Measurements from ENCODE around the gene CYSLTR2.
"Not testable (repeated sequence)": the region's sequence is repeated elsewhere in the genome, so short reads cannot be mapped to it uniquely, and the experiment has no call there.

The CYSLTR2 gene

DNA sequence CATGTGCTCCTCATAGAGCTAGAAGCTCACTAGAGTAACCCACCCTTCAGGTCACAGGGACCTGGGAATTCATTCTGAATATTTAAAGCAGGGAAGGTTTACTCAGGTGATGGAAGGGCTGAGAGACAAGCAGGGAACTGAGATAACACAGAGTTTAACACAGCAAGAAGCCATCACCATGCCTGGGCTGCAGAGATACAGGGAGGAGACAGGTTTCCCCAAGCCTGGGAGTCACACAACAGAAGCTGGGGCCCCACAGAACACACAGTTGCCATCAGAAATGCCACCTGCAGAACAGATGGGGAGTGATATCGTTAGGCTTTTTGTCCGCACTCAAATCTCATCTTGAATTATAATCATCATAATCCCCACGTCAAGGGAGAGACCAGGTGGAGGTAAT is 7.9 kb upstream of the CYSLTR2 start:
- DNase-seq: no peak

DNA sequence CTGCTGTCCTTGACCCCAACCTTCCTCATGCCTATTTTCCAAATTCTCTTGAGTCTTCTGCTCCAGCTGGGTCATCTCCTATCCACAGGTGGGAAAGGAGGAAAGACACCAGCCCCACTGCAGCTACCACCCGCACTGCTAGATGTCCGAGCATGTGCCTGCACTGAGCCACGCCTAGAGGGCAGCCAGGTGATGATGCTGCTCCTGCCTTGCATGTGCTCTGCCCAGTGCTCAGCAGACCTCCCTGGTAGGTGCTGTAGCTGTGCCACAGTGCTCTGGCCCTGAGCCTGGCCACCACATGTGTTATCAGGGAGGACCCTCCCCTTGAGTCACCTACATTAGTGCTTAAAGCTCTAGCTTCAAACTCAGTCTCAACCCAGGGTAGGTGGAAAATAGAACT is 6.9 kb upstream of the CYSLTR2 start:
- DNase-seq: no peak

DNA sequence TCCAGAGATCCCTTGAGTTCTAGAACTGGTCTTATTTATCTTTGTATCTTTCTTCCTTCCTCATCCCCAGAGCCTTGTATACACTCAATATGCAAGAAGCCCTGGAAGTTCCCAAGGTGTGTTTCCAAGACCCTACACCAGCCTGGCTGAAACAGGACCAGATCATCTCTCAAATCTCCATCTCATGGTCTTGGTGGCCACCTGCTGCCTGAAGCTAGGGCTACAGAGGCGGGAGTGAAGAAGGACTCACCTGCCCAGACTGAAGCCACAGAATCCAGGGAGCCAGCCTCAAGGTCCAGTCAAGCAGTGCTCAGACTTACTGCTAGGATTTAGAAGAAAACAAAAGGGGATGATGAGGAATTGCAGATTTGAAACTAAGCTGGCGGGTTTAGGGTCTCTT is 6.1 kb upstream of the CYSLTR2 start:
- DNase-seq: no peak

DNA sequence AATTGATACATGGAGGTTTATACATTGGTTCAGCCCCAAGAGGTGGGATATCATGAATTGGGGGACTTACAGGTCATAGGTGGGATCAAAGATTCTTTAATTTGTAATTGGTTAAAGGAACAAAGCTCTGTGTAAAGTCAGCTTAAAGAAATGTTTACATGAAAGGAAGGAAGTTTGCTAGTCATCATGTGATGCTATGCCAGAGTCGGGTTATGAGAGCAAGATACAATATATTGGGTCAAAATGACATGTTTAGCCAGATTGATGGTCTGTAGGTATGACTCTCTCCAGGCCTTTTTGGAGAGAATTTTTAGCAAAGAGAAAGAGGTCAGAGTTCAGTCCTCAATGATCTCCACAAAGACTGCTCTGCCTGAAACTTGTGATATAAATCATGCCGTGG is 5.3 kb upstream of the CYSLTR2 start:
- DNase-seq: no peak

DNA sequence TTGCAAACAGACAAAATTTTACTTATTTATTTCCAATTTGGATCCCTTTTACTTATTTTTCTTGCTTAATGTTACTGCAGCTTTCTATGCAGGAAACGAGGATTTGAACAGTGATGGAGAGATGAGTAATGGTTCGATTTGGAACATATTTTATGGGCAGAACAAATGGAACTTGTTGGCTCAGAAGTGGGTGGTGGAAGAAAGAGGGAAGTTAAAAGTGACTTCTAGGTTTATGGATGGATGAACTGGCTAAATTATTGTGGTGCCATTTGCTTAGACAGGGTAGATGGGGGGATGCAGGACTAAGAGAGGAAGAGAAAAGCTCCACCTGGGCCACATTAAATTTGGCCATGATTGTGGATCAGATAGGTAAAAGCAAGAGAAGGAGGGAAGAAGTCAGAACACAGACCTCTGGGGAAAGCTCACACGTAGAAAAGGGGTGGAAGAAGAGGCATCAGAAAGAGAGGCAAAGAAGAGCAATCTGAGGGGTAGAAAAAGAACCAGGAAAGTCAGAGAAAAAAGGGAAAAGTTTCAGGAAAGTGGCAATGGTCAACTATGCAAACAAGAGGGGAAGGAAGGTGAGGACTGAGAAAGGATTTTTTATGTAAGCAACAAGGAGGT is 768 bp upstream of the CYSLTR2 start:
- no peak for DNase-seq

DNA sequence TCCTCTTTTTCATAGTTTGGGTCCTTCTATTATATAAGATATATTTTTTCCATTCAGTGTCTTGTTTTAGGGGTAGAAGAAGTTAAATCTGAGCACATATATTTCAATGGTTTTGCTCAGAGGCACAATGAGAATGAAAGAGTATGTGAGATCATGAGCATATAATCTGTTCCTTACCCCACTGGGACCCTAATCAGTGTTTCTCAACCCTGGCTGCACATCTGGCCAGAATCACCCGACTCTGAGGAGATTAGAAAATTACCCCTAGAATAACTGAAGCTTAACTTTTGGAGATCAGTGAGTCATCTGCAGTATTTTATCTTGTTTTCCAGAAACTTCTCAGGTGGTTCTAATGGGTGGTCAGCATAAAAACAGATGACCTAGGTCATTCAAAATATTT is 782 bp downstream of the CYSLTR2 start:
- DNase-seq: no peak

DNA sequence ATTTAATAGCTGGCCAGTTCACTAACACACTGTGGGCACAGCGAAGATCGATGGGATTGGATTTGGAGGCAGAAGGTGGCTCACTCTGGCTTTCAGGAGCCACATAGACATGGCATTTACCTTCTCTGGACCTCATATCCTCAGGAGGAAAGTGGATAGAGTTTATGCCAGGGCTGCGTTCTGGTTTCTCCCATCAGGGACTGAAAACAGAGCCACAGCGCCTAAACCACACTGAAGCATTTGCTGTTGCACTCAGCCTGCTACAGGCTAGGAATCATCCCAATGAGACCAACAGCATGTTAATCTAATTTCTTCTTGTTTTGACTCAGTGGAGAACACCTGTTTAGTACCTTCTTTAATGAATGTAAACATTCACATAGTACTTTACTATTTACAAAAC is 1.6 kb downstream of the CYSLTR2 start:
- DNase-seq: no peak

DNA sequence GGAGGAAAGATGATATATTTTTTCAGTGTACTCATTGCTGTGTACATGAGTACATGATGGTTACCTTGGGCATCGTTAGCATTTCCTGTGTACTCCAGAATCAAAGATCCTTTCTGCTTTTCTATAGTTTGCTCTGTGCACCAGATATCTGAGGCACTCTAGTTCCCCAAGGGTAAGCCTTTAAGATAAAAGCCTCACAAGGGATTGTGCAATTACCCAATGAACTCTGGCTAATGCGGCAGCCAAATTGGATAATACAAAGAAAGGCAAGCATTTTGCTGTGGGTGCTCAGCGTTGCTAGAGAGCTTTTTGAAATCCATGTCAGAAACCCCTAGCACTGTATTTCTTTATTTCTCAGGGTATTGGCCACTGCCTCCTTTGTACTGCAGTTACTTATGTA is 2.9 kb downstream of the CYSLTR2 start:
- no peak for DNase-seq

DNA sequence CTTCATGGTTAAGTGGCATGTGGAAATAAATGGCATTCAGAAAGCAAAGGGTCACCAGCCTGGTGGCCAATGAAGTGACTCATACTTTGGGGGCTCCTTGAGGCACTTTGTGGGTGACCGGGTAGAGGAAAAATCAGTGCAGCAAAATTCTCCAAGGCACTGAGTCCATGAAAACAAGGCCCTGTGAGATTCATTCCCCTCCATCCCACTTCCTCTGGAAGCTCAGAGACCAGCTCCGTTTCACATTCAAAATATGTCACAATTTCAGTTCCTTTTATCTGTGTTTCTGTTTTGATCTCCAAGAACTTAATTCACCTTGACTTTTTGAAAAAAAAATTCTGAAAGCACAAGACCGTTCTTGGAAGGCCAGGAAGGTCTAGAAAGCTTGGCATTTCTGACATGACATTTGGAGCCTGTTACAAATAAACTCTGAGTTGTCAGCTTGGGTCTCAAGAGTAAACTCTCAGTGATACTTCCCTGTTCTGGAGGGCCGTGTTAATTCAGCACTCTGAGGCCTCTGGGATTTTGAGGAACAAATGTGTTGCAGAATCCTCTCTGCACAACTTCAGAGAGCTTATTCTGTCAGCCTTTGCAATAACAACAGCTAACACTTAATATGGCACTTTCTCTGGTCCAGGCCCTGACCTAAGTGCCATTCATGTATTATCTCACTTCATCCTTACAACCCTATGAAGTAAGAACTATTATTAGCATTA is 6.8 kb downstream of the CYSLTR2 start:
- DNase-seq: no peak

DNA sequence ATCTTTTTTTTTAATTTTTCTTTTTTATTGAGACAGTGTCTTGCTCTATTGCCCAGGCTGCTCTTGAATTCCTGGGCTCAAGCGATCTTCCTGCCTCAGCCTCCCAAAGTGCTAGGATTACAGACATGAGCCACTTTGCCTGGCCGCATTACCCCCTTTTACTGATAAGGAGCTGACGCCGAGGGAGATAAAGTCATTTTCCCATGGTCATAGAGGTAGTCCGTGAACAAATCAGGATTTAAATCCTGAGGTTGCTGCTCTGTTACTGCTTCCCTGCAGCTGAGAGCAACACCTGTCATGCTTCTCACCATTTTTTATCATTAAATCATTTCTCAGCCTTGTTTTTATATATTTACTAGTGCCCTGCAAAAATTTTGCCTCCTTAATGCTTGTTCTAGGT is 7.4 kb downstream of the CYSLTR2 start:
- no peak for DNase-seq

DNA sequence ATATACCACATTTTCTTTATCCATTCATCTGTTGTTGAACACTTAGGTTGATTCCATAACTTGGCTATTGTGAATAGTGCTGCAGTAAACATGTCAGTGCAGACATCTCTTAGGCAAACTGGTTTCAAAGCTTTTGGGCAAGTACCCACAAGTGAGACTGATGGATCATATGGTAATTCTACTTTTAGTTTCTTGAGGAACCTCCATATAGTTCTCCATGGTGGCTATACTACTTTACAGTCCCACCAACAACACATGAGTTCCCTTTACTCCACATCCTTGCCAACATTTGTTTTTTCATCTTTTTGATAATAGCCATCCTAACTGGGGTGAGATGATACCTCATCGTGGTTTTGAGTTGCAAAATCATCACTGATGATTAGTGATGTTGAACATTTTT is 8.5 kb downstream of the CYSLTR2 start:
- DNase-seq: no peak

DNA sequence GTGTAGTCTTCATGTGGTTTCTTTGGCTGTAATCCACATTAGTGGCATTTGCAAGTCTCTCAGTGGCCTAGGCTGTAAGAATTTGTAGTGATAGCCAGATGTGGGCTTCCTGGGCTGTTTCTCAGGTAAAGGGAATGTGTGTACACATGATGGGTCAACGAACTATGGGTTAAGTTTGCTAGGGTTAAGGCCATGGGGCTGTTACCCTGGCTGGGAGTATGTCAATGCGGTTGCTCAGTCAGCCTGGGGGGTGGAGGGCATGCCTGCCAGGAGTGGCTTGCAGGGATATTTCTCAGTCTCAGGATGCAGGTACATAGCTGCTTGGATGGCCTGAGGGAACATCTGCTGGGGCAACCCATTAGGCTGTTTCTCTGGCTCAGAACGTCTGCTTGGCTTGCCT is 13.4 kb downstream of the CYSLTR2 start:
- no peak for DNase-seq

DNA sequence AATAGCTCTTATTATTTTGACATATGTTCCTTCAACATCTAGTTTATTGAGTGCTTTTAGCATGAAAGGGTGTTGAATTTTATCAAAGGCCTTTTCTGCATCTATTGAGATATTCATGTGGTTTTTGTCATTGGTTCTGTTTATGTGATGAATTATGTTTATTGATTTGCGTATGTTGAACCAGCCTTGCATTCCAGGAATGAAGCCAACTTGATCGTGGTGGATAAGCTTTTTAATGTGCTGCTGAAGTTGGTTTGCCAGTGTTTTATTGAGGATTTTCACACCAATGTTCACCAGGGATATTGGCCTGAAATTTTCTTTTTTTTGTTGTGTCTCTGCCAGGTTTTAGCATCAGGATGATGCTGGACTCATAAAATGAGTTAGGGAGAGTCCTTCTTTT is 17.7 kb downstream of the CYSLTR2 start:
- not testable (repeated sequence) for DNase-seq

DNA sequence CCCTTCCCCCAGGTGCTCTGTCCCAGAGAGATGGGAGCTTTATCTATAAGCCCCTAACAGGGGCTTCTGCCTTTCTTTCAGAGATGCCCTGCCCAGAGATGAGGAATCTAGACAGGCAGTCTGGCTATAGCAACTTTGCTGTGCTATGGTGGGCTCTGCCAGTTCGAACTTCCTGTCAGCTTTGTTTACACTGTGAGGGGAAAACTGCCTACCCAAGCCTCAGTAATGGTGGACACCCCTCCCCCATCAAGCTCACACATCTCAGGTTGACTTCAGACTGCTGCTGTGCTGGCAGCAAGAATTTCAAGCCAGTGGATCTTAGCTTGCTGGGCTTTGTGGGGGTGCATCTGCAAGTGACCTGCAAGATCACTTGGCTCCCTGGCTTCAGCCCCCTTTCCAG is 21.5 kb downstream of the CYSLTR2 start:
- no peak for DNase-seq

DNA sequence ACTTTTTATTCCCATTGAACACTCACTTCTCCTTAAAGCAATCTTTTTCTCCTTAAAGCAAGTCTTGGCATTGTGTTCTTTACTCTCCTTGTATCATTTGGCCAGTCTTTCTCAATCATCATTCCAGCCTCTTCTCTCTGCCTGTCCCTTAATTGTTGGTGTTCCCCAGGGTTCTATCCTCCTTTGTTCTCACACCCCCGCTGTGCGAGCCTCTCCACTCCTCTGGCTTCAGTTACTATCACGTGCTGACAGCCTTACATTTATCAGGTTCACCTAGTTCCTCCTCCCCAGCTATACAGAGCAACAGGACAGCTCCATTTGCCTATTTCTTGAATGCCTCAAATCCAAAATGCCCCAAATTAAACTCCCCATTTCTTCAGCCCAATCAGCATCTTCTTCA is 24.6 kb downstream of the CYSLTR2 start:
- DNase-seq: no peak

DNA sequence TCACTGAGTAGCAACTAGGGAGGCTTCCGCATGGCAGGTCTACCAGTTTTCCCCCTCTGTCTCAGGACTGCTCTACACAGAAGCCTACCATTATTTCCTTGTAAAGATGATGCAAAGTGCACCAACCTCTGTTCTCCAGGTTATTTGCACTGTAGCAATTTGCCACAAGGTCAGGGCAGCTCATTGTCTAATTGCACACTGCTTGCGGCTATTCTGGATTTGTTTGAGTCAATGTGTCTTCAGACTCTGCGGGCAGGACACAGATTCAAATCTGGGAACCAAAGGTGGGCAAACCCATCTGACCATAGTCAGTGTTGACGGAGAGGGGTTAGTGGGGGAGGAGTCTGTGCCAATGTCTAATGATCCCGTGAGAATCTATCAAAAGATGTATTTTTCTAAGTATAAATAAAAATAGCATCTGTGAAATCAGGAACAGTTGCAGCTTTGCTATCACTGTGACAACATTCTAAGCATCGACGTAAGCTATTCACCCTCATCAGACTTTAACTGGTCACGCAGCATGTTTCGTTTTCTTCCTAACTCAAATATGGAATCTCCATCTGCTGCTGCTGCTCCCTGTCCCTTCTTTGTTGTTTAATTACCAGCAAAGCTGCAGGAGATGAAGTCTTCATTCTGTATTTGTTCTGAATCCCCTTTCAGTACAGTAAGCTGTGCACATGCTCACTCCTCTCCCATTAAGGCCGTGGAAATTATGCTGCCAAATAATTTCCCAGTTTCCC is 26.4 kb downstream of the CYSLTR2 start:
- DNase-seq: no peak

DNA sequence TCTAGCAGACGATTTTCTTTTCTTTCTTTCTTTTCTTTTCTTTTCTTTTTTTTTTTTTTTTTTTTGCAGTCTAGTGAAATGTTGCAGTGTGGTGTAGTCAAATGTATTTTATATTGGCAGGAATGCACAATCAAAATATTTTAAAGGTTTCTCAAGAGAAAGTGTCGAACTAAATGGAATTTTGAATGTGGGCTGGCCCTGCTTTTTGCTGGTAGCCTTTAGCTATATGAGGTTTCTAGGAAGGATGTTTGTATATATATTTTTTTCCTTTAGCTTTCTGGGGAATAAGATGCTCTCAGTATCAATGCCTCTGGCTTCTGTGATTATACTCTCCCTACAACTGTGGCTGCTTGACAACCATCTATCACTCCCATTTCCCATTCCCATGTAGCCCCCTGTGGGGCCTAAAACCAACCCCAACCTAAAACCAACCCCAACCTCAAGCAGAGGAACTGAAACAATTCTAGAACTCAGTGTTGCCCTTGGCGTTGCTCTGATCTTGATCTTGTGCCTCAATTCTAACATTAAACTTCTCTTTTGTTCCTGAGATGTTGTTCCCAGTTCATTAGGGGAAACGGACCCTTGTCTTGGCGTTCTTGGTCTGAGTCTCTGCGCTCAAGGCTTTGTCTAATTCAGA is 27.1 kb downstream of the CYSLTR2 start:
- no peak for DNase-seq

DNA sequence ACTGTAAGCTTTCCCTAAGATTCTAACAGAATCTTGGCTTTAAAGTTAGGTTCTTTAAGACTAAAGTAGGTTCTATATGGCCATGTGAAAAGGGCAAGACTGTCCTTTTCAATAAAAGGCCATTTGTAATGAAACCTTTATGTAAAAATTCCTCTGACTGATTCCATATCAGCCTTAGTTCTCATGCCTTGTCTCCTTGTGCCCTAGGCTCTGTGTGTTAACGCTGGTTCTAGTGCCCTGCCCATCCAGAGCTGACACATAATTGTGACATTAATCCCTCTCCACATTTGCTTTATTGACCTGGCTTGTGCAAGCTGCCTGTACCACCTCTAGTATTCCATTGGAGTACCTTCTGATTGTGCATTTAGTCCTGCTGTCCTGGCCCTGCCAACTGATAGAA is 28.2 kb downstream of the CYSLTR2 start:
- no peak for DNase-seq

DNA sequence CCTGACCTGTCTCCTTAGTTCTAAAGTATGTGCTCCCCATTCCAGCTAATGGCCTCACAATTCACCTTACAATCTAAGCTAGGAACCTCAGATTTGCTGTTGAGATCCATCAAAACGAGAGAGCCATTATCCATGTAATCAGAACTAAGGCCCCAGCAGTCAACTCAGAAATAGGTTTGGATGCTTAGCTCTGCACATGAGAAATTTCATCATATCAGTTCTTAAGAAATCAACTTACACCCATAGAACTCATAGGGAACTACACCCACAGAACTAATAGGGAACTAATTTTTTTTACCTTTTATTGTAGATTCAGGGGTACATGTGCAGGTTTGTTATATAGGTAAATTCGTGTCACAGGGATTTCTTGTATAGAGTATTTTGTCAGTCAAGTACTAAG is 28.7 kb downstream of the CYSLTR2 start:
- DNase-seq: no peak

DNA sequence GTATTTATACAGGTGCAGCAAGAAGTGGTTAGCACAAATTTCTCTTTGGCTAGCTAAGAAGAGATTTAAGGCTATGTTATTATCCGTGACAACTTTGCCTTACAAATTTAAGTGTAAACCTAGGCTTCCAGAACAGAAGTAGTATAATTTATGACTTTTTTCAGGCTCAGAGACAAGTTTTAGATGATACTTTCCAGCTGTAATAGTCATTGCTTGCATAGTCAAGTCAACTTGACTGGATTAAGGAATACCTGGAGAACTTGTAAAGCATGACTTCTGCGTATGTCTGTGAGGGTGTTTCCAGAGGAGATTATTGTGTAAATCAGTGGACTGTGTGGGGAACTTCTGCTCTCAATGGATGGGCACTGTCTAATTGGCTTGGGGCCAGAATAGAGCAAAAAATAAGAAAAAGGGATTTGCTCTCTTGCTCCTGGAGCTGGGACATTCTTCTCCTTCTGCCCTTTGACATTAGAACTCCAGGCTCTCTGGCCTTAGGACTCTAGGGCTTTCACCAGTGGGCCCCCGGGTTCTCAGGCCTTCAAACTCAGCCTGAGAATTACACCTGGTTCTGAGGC is 33.0 kb downstream of the CYSLTR2 start:
- DNase-seq: no peak

DNA sequence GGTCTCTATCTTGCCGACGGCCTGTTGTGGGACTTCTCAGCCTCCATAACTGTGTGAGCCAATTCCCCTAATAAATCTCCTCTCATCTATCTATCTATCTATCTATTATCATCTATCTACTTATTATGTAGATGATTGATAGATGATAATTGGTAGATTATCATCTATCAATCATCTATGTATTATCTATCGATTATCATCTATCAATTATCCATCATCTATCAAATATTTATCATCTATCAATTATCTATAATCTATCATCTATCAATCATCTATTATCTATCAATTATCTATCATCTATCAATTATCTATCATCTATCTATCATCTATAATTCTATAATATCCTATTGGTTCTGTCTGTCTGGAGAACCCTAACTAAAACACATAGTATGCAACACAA is 33.5 kb downstream of the CYSLTR2 start:
- DNase-seq: no peak

DNA sequence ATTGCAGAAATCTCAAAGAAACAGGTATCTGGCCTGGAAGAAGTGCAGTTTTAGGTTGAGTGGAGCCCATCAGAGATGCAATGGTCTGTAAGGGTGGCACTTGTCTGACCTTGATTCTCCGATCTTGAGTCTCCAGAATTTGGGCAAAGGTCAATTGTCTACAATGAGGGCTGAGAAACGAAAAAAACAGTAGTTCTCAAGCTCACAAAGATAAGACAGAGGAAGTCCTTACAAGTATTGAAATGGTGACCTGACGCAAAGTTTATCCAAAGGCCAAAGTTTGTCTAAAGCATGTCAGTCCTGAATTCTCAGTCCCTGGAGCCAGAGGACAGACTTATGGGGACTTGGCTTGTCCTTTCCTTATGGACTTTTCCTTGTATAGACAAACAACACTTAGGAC is 40.3 kb downstream of the CYSLTR2 start:
- no peak for DNase-seq

DNA sequence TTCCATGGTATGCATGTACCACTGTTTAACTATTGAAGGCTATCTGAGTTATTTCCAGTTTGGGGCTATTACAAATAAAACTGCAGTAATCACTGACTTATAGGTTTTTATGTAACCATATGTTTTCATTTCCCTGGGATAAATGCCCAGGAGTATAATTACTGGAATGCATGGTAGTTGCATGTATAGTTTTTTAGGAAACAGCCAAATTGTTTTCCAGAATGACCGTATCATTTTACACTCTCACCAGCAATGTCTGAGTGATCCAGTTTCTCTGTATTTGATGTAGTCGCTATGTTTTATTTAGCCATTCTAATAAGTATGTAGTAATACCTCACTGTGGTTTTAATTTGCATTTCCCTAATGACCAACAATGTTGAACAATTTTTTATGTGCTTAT is 42.0 kb downstream of the CYSLTR2 start:
- DNase-seq: no peak

DNA sequence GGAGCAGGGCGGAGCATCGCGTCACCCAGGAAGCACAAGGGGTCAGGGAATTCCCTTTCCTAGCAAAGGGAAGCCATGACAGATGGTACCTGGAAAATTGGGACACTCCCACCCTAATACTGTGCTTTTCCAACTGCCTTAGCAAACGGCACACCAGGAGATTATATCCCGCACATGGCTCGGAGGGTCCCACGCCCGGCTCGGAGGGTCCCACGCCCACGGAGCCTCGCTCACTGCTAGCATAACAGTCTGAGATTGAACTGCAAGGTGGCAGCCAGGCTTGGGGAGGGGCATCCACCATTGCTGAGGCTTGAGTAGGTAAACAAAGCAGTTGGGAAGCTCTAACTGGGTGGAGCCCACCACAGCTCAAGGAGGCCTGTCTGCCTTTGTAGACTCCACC is 42.9 kb downstream of the CYSLTR2 start:
- not testable (repeated sequence) for DNase-seq

All from activated CD4-positive, alpha-beta T cell treated with anti-CD3 and anti-CD28 coated beads for 48 hours (primary cell).